HG03439 (cell line): ENCODE measurements around the gene EPO.

Experiments
- ATAC-seq: cut with Tn5 transposase; IDR thresholded peaks from one replicate; pipeline ENCODE4 v1.9.1; 2021; ENCODE audit warnings: mild to moderate bottlenecking, moderate library complexity; ENCODE audit not compliant: unreplicated experiment

EPO gene

DNA sequence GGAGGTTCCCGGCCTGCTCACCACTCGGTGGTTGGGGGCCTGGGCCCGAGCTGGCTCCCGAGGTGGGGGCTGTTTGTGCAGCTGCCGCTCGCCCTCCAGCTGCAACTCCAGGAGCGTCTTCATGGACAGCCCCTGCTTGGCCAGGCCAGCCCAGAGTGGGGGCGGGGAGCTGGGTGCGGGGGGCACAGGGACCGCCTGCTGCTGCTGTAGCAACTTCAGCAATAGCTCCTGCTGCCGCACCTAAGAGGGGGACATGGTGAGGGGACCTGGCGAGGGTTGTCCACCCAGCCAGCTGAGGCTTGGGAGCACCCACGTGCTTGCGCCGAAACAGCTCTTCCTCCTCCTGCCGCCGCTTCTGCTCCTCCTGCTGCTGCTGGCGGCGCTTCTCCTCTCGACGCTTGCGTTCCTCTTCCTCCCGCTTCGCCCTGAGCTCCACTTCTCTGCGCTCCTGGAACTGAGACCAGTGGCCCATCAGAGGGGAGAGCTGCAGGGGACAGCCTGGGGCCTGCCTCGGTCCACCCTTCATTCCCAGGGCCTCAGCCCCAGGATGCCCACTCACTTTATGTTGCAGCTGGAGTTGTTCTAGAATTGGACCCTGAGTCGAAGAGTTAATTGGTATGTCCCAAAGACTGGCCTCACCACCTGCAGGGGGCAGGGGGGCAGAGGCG, 37.1 kb upstream of the EPO start:
- ATAC-seq, result no peak

DNA sequence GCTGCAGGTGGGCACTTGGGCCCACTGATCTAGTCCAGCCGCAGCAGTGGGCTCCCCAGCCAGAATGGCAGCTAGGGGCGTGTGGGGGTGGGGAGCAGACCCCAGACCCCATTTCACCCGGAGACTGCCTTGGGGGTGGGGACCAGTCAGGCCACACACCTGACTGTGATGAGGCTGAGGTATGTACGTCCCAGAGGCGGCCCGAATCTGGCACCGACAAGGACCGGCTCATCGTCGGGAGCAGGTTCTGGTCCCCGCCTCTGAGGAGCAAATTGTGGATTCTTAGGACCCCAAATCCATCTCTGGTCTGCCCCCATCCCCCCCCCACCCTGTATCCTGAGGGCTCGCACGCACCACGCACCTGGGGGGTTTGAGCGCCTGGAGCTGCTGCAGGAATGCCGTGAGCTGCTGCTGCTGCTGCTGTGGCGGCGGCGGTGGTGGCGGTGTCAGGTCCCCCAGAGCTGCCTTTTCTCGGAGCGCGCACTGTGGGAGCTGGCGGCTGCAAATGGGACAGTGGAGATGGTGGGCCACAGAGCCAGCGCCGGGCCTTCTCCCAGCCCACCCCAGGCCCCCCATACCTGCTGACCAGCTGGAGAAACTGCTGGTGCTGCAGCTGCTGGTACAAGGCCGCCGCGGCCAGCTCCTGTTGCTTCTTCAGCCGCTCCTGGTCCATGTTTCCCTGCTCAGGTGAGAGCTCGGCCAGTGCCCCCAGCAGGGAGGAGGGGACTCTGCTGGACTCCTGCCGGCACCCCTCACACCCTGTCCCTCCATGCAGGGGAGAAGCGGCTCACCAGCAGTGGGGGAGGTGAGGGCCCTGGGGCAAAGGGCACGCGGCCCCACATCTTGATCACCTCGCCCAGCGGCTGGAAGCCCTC, 36.4 kb upstream of the EPO start:
- ATAC-seq, result no peak

DNA sequence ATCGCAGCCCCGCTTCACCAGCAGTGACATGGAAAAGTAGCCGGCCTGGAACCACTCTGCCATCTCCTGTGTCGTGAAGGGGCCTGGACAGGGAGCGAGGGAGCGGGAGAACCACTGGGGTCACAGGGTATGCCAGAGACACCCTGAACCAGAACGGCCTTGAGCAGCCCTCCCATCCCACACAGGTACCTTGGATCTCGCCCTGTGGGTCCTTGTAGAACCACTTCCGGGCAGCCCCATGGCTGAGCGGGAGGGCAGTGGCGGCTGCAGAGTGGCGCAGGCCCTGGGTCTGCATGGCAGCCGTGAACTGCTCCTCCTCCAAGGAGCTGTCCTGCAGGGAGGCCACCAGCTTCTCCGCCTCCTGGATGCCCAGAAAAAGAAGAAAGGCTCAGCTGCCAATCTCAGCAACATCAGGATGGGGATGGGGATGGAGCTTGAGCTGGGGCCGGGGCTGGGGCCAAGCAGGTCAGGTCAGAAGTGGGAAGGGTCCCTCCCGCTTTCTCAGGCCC, 35.7 kb upstream of the EPO start:
- no peak for ATAC-seq

DNA sequence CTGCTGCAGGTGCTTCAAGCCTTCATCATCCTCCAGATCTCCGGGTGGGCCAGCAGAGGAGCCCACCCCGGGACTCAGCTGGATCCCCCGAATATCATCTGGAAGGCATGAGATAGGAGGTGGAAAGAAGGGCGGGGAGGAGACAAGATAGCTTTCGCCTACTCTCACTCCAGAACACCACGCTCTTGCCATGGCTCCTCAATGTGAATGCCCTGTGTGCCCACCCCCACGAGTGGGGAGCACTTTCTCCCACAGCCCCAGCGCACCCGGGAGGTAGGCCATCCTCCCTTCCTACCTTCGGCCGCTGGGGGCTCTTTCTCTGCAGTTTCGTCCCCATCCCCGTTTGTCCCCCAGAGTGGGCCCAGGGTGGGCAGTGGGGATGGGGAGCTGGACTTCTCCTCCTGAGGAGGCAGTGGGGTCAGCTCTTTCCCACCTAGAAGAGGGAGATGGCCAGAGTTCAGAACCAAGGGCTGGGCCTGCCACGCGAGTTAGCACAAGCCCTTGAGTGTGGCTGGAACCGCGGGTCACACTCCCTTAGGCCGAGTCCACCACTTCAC, 35.1 kb upstream of the EPO start:
- ATAC-seq, result no peak

DNA sequence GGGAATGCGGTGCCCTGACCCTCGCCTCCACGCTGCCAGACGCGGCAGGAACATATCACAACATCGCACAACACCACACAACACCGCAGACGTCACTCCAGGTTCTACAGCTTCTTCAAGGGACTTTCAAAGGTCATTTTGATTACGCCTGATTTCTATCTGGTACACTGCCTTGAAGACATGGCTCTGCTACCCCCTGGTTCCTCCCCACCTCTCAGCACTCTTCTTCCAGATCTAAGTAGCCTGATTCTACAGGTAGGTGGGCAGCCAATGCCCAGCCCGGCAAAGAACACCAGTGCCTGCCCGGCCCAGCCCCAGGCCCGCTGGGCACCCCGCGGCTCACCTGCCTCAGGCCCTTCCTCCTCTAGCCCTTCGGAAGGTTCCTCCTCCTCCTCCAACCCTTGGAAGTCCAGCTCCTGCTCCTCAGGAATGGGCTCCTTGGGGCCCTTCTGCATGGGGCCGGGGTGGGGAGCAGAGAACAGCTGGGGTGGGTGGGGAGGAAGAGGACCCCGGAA, 34.6 kb upstream of the EPO start:
- ATAC-seq, result no peak

DNA sequence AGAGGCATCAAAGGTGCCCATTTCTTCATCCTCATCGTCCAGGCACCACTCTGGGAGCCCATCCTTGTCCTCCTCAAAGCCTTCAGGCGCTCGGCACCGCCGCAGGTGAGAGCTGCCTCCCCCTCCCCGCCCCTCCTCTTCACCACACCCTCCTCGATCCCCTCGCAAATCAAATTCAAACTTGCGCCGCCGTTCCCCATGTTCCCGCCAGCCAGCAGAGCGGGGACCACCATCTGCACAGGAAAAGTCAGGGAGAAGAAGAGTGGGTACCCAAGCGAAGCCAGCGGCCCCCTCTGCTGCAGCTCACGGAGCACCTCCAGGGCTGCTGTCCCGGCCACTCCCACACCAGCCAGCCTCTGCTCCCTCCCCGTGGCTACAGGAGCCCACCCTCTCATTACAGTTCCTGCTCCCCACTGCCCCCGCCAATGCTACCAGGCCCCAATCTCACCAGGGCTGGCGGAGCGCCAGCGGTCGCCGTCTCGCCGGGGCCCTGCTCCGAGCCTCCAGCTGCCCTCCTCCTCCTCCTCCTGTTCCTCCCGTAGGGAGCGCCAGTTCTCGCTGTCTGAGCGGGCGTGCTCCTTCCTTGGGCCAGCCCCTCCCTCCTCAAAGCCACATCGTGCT, 34.0 kb upstream of the EPO start:
- ATAC-seq, result no peak

DNA sequence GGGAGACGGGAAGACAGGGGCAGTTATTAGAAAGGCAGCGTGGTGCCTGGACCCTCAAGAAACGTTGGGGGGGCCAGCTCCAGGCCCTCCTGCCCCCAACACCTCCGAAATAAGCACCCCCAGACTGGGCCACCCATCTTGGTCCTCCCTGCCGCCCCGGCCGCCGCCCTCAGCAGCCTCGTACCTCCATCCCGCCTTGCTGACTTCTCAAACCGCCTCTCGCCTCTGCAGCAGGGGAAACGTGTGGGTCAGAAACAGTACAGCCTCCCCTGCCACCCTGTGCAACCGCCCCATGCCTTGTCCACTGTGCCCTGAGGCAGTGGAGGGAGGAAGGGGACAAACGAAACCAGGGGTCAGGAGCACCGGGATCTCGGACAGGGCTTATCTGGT, 33.5 kb upstream of the EPO start:
- ATAC-seq, result no peak

DNA sequence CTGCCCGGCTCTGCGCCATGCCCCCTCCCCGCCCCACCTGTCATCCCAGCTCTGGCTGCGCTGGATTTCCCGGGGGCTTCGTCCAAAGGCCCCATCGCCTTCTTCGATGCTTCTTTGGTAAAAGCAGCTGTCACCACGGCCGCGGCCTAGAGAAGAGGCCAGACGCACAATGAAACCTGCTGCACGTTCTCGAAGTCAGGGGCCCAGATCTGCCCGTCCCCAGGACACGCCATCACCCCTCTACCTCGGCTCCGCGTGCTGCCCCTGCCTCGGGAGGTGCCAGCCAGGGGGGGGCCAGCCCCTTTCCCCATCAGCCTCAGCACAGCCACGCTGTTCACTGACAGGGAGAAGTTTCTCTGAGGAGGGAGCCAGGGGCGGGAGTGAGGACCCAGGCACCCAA, 33.0 kb upstream of the EPO start:
- ATAC-seq, result no peak

DNA sequence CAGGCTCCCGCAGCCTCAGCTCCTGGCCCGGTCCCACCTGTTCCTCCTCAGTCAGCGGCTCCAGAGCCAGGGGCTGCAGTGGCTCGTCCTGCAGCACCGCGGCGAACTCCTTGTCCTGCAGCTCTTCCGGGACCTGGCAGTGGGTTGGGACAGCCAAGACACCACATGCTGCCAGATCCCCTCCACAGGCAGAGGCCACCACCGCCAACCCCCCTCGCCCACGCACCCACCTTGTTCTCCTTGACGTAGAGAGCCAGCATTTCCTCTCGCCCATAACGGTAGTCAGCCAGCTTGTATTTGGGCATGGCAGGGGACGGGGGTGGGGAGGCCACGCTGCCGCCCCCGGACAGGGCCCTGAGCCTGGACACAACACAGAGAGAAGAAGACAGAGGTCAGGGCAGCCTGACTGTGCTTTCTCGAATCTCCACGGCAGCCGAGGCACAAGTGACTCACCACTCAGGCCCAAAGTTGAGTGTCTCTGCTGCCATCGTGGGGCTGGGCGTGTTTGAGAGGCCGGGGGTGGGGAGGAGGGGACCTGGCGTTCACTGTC, 32.4 kb upstream of the EPO start:
- ATAC-seq, result no peak

DNA sequence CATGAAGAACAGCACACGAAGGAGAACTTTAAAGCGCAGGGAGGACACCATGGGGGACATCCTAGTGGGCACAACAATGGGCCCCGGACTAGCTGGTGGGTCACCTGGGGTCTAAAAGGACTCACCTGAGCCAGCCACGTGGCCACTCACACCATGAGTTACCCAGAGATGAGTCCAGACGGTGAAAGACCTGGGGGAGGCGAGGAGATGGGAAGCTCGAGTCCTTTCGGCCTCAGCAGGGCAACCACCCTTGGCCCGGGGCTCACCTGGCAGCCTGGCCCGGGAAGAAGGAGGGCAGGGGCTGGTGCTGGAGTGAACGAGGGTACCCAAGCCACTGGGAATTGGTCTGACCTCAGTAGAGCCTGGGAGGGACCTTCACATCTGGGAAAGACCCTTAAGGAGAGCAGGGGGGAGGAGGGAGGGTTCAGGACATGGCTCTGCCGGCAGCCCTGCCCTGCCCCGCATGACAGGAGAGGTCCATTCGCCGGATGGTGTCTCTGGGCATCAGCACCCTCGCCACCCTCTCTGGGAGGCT, 31.9 kb upstream of the EPO start:
- no peak for ATAC-seq

DNA sequence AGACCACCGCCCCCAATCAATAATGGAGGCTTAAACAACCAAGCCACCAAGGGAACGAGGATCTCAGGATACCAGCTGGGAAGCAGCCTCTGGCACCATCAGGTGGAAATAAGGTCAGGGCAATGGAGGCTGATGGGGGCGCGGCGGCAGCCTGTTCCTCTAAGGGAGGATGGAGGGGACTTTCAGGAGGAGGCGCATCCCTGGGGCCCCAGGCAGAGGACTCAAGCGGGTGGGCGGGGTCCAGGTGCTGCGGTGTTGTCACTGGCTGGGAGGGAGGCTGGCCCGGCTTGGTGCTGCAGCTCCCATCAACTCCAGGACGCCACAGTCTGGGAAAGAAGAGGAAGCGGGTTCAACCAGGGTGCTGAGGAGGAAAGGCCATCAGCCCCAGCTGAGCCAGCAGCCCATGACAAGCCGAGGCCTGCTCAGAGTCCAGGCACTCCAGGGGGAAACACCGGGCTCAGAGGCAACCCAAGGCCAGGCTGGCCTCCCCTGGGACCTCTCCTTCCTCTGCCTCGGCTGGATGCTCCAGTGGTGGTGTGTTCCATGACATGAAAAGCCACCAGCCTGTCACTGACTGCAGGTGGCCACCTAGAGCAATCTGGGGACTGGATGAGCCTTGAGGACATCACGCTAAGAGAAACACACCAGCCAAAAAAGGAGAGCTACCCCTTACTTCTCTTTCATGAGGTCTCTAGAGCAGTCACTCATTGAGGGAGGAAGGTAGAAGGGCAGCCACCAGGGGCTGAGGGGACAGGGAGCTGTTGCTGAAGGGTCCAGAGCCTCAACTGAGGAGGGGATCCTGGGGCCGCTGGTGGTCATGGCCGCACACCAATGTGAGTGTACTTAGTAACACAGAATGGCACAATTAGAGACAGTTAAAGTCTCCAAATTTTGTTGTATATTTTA, 30.8 kb upstream of the EPO start:
- ATAC-seq, result no peak

DNA sequence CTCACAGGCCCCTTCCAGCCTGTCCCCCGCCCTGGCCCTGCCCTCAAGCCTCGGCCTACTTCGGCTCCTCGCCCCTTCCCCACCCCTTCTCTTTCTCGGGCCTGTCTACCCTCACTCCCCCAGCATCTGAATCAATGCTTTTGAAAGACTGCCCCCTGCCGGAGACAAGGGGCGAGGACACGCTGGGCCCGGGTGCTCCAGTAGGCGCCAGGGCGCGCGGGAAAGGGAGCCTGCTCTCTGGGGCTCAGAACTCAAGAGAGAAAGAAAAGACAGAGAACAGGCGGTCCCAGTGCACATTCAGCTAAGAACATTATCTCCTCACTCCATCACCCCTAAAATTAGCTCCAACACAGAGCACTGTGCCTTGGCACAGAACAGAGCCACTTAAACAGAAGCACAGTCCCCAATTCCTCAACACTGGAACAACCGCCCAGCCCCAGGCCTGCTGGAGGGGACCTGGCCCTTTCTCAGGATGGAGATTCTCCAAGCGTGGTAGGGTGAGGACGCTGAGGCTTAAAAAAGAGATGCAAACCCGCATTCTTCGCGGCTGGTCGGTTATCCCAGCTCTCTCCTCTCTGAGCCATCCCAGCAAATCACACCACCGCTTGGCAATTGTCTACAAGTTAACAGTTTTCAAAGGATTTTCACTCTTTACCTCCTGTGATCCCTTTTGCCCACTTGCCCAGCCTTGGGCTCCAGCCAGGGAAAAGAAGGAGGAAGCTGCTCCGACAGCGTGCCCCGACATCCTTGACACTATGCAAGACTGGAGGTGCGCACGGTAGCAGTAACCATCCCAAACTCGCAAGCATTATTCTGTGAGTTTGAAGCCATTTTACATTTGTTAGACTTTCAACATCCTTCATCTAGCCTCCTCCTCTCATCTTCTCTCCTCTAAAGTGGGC, 28.3 kb upstream of the EPO start:
- ATAC-seq, result peak; percentile 30

DNA sequence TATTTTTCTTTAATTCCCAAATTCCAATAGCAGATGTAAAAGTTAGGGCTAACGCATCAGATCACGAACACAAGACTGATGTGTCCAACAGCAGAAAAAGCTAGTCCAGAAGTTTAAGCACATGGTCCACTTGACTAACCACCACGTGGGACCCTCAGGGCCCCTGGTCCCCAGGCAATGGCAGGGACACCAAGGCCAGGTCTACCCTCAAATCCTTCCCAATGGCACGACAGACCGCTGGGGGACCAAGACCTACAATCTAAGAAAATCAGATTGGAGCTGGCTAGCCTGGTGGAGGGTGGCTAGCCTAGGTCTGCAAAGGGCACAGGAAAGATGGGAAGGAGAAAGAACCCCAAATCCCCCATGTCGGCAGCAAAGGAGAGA, 27.7 kb upstream of the EPO start:
- no peak for ATAC-seq

DNA sequence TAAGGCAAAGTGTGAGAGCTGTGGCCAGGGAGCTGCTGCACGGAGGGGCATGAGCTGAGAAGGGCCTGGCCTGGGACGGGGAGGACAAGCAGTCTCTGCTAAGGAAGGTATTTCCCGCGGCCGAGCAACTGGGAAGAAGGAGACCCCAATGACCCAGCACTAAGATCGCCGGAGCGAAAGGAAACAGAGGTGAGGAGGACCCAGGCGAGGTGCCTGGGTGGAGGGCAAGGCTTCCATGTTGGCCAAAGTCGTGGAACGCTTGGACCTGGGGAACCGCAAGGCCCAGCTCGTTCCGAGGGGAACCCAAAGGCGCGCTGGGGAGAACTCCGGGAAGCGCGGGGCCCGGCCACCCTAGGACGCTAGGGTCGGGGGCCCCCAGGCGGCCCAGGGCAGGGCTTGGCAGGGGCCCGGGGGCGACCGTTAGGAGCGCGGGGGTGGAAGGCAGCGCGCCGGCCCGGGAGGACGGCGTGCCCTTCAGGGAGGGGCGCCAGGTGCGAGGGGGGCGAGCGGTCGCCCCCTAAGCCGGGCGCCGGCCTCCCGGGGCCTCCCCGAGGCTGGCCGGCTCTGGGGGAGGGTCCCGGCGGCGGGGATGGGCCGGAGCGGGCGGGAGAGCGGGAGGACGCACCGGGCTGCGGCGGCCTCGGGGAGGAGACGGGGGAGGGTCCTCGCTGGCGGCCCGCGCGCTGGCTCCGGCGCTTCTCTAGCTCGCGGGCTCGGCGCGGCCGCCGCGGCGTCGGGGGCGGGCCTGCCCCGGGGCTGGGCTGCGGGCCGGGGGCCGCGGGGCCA, 26.8 kb upstream of the EPO start:
- peak; percentile 25 for ATAC-seq

DNA sequence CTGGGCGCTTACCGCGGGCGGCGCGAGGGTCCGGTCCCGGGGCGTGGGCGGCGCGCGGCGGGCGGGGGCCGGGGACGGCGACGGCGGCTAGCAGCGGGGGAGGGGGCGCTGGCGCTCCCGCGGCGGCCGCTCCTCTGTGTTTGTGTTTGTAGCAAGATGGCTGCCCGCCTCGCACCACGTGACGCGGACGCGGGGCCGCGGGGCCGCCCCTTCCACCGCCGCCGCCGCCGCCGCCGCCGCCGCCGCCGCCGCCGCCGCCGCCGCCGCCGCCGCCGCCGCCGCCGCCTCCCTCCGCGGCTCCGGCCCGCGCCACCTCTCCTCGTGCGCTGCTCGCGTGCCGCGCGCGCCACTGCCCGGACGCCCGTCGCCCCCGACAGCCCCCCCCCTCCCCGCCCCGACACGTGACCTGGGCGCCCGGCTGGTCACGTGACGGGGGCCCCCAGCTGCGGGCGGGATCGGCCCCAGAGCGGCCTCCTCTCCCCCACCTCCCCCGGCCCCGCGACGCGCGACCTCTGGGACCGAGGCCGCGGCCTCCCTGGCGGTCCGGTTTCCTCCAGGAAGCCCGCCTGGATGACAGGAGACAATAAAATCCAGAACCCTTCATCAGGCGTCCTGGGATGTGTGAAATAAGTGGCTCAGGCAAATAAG, 26.0 kb upstream of the EPO start, which contains the start of gene GIGYF1:
Gene GIGYF1 (minus strand): TSS at position 153 of the 648 bp plus-strand sequence. CDS start 6,012 bp downstream, outside the sequence.
- ATAC-seq, result peak; percentile 45

DNA sequence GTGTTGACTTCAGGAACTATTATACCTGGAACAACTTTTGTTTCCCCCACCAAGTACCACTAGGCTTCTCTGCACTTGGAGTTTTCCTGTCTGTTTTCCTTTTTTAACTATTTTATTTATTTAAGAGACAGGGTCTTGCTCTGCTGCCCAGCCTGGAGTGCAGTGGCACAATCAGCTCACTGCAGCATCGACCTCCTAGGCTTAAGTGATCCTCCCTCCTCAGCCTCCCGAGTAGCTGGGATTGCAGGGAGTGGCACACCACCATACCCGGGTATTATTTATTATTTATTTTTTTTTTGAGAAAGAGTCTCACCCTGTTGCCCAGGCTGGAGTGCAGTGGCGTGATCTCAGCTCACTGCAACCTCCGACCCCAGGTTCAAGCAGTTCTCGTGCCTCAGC, 24.1 kb upstream of the EPO start:
- ATAC-seq, result no peak

DNA sequence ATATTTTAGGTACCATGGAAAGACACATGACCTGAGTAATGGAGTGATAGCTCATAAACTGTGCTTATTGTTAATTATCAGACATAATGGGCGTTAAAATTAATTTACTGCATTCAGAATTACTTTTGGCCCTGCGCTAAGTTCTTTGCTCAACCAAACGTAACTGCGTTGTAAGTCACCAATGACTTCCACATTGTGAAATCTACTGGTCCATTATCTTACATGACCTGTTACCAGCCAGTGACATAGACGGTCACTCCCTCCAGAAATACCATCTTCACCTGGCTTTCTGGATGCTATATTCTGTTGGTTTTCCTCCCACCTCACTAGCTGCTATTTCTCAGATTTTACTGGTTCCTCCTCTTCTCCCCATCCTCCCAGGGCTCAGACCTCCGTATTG, 21.2 kb upstream of the EPO start:
- ATAC-seq, result no peak
